GM12892 (cell line): ENCODE measurements around the gene SETD4.

ENCODE experiments used
- POLR2AphosphoS5 ChIP-seq: IDR thresholded peaks from 2 replicates; pipeline ENCODE4 v1.6.1; 2011; ENCODE audit warnings: low read depth, low read length, control low read depth
- TAF1 ChIP-seq: IDR thresholded peaks from 2 replicates; pipeline ENCODE4 v1.6.1; 2011; ENCODE audit warnings: low read depth, mild to moderate bottlenecking, control low read depth, low read length, borderline replicate concordance

- TF ChIP-seq TAF1: no peak
- no peak for TF ChIP-seq POLR2AphosphoS5
These were observed 56.5 kb downstream of the SETD4 start for GRCh38 chr21:36003776-36004175.
